GM18526 (cell line): ENCODE measurements around the gene SCAPER.

ENCODE experiments used
- POLR2A ChIP-seq: IDR thresholded peaks from 3 replicates; pipeline ENCODE4 v1.6.1; 2011; ENCODE audit not compliant: insufficient read length; ENCODE audit errors: extremely low read depth

The SCAPER gene

GRCh38 chr15:76391847-76392246, 513.3 kb downstream of the SCAPER start:
- TF ChIP-seq POLR2A: no peak

GRCh38 chr15:76391309-76391708, 513.8 kb downstream of the SCAPER start:
- TF ChIP-seq POLR2A: no peak

GRCh38 chr15:76390571-76390970, 514.6 kb downstream of the SCAPER start:
- TF ChIP-seq POLR2A: no peak

GRCh38 chr15:76386926-76387325, 518.2 kb downstream of the SCAPER start:
- no peak for TF ChIP-seq POLR2A

GRCh38 chr15:76386178-76386577, 519.0 kb downstream of the SCAPER start:
- TF ChIP-seq POLR2A: no peak

- no peak for TF ChIP-seq POLR2A
Observed at GRCh38 chr15:76384409-76384808, 520.7 kb downstream of the SCAPER start.

GRCh38 chr15:76382987-76383728, 522.0 kb downstream of the SCAPER start:
- no peak for TF ChIP-seq POLR2A

GRCh38 chr15:76381366-76381765, 523.8 kb downstream of the SCAPER start:
- TF ChIP-seq POLR2A: no peak

GRCh38 chr15:76380249-76380648, 524.9 kb downstream of the SCAPER start:
- TF ChIP-seq POLR2A: no peak

GRCh38 chr15:76378691-76379090, 526.4 kb downstream of the SCAPER start:
- TF ChIP-seq POLR2A: no peak

GRCh38 chr15:76377751-76378150, 527.4 kb downstream of the SCAPER start:
- no peak for TF ChIP-seq POLR2A

- TF ChIP-seq POLR2A: no peak
Observed at GRCh38 chr15:76377217-76377616, 527.9 kb downstream of the SCAPER start.

GRCh38 chr15:76376816-76377215, 528.3 kb downstream of the SCAPER start:
- no peak for TF ChIP-seq POLR2A

- no peak for TF ChIP-seq POLR2A
Observed at GRCh38 chr15:76376029-76376428, 529.1 kb downstream of the SCAPER start.

GRCh38 chr15:76368122-76368621, 537.0 kb downstream of the SCAPER start:
- no peak for TF ChIP-seq POLR2A

- TF ChIP-seq POLR2A: no peak
Observed at GRCh38 chr15:76366714-76367113, 538.4 kb downstream of the SCAPER start.

- TF ChIP-seq POLR2A: no peak
Observed at GRCh38 chr15:76363251-76363650, 541.9 kb downstream of the SCAPER start.
